DLD1 (cell line): ENCODE data around the gene RNF152.

Experiments
- in situ Hi-C: cut with HindIII; loops from 2 replicates; pipeline ENCODE4 v1.10.0; 2017; ENCODE audit warnings: low sequenced_read_pairs

Gene RNF152, protein sequence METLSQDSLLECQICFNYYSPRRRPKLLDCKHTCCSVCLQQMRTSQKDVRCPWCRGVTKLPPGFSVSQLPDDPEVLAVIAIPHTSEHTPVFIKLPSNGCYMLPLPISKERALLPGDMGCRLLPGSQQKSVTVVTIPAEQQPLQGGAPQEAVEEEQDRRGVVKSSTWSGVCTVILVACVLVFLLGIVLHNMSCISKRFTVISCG

DNA sequence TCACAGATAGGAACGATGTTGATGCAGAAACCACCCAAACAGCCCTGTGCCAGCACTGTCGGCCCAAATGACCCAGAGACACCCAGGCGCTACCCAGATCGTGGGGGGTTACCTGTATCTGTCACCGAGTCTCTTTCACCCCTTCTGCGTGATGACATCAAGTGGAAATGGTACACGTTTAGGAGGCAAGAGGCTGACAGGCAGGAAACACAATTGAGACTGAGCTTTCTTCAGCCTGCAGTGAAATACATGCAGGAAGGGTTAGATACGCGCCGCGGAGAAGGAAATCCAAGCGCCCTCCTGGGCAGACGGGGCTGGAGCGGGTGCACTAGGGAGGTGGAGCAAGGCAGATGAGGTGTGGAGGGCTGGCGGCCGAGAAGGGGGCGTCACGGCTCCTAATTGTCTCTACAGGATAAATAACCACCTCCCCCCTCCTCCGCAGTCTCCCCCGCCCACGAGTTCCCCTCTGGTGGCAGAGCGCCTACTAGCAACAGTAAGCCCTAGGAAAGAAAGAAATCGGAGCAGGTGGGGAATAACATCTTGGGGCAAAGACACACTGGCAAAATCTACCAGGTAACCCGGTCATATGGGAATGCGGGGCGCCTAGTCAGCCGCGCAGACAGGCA is at the start of gene RNF152:
Gene RNF152, minus strand, starts transcription at position 325 of the 626 bp plus-strand sequence. CDS start 76,544 bp downstream, outside the sequence.
- in situ Hi-C loops: no loop called here

DNA sequence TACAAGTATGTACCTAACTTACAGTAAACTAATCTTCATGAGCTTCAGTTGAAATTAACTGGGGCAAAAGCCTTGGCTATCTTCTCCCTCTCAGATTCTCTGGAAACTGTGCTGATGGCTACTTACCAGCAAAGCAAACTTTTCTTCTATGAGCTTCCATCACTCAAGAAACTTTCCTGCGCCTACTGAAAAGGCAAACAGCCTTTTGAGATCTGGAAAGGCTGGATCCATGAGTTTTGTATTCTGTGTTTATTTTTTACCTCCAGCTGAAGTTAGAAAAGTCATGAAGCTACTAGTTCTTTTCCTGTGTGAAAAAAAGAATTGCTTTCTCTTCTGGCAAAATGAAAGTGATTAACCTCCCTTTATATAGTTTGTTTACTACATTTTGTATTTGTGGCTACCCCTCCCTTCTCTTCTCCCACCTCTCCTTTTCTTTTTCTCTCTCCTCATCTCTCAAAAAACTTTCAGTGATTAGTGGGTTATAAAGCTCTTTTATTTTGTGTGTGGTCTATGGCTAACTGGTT is 49.2 kb upstream of the RNF152 start:
- in situ Hi-C loops: no loop called here

DNA sequence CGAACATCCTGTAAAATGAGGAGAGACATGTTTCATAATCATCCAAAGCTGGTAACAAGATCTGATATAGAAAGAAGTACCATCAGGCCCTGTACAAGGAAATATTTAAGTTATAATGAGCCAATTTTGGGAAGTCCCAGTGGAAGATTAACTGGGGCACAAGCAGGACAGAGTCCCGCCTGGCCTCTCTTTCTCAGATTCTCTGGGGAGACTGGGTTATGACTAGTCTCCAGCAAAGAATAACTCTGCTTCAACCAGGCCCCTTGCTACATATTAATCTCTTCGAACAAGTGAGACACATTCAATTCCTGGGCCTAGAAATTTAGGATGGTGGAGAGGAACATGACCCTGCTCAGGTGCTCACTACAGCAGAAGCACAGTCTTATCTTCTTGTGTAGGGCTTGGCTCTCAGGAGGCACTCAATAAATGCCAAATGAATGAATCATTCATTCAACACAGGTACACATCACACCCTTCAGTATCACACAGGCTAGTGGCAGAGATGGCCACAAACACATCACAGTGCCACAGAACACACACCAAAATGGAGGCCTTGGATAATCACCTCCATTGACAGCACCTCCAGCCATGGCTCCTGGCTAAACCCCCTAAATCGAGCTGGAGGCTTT is 46.4 kb upstream of the RNF152 start:
- in situ Hi-C loops: no loop called here

DNA sequence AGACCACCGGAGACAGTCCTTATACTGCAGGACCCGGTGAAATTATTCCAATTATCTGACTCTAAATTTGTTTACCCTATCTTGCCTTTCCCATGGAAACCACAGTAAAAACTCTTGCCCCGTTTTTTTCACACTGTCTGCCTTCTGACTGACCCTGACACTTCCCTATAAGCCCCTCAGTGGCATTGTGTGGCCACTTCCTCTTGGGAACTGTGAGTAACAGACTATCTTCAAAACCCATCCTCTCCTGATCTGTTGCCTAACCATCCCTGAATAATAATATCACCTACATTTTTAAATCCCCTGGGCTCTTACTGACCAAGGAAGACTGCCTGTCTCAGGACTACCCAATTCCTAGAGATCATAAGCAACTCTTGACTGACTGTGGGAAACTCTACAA is 42.6 kb upstream of the RNF152 start:
- in situ Hi-C loops: no loop called here

DNA sequence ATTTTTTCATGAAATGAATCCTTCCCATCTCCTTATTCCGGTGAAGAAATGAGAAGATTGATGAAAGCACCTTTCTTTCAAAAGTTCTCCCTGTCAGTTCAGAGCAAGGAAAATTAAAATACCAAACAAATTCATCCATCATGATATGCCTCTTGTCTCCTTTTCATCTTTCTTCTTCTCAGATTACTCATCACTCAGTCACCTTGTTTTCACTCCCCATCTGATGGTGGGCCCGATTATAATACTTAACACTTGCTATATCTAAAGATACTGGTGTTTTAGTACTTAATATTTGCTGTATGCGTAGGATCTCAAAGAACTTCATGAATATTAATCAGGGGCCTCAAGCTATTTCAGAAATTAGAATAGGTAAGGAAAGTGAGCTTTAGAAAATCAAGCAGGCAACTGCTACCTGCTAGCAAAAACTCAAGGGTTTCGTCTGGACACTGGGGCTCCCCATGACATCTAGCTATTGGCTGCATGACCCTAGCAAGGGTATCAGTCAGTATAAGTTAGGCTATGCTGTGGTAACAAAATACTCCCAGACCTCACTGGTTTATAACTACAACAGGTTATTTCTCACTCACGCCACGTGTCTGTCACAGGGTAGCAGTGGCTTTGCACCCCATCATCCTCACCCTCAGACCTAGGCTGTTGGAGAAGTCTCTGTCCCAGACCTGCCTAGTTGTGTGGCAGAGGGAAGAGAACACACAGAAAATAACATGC is 39.0 kb upstream of the RNF152 start:
- in situ Hi-C loops: no loop called here

DNA sequence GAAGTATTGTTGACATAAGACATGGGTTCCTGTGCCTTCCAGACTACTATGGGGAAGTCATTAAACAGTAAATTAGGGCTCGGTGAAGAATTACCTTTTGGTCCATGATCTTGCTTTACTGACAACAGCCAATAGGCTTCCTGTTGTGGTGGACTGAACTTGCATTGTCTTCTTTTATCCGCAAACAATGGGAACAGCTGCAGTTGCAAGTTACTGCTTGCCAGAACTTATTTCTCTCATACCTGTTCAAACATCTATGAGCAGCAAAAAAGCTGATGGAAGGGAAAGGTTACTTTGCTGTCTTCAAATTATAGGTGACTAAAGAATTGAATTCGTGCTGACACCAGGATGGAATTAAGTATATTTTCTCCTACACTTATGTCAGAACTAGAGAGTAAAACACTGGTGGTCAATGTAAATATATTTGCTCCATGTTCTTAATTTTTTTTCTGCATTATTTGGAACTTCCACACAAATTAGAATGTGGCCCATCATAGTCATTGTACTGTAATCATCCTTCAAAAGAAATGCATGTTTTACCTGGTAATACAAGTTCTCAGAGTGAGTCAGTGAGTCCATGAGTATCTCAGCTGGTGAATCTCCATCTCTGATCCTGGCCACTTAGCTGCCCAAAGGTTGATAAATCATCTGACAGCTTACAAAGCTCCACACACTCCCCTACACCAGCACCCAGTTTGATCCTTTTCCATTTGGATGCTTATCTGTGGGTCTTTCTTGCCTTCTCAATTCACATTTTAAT is 37.3 kb upstream of the RNF152 start:
- in situ Hi-C loops: no loop called here

DNA sequence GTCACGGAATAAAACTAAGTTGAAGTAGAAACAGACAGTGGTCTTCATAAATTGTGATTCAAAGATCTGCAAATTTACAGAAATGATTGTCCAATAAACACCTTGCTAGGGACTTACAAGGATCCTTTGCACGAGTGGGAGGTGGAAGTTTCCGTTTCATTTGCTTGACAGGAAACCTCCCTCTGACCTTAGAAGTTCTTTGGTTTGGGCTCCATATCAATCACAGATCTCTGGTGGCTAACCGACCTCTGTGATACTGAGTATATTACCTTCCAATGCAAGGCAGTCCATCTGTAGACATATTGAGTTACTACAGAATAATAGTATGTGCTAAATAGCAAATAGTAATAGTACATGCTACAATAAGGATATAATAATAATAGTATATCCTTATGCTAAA is 33.7 kb upstream of the RNF152 start:
- in situ Hi-C loops: no loop called here

DNA sequence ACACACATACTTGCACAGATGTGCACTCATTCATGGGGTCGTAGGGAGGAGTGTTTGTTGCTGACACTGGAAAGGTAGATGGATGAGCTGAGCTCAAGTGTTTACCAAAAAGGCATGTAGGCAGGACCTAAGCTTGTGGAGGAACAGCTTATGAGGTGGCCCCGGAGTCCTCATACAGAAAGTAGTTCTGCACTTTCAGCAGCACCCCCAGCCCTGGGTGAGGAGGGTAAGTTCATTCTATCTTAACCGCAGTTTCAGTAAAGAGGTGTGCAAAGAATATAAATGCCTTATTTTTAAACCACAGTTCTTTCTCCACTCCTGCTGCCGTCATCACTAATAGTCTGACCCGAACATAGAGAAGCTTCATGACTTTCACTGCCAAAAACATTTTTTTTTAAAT is 31.7 kb upstream of the RNF152 start:
- in situ Hi-C loops: no loop called here

DNA sequence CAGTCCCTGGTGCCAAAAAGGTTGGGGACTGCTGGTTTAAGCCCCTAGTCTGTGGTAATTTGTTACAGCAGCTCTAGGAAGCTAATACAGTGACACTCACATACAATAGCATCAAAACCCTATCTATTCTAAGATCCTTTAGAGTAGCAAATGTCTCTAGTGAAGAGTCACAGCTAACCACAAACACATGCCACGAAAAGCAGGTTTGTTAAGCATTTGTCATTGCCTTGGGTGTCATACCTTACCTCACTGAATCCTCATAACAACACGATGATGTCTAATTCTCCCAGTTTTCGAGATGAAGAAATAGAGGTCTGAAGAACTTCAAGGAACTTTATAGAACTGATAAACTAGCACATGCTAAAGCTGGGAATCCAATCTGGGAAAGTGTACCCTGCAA is 29.6 kb upstream of the RNF152 start:
- in situ Hi-C loops: no loop called here

DNA sequence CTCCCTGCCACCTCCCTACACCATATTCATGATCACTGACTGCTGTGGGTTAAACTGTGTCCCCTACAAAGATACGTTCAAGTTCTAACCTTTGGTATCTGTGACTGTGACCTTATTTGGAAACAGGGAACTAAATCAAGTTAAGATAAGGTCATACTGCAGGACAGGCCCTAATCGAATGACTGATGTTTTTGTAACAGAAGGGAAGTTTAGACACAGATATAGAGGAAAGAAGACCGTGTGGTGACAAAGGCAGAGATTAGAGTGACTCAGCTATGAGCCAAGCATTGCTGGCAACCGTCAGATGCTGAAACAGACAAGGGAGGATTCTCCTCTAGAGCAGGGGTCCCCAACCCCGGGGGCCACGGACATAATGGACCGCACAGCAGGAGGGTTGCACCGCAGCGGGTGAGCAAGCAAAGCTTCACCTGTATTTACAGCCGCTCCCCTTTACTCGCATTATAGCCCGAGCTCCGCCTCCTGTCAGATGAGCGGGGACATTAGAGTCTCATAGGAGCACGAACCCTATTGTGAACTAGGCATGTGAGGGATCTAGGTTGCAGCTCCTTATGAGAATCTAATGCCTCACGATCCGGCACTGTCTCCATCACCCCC is 28.9 kb upstream of the RNF152 start:
- in situ Hi-C loops: no loop called here

DNA sequence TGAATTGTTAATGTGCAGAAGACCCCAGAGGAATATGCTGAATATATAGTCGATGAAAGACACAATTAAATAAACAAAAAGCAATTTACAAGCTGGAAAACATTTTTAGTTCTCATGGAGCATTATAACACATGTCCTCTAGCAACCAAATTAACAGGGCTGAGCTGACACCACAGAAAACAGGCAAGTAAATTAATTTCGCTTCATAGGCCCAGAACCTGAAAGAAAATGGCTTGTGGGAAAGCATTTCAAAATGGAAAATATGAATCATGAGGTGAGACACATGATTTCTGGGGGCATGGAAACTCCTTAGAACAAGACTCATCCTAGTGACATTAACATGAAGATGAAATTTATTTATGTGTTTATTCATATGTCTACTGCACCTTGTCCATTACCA is 25.0 kb upstream of the RNF152 start:
- in situ Hi-C loops: no loop called here

DNA sequence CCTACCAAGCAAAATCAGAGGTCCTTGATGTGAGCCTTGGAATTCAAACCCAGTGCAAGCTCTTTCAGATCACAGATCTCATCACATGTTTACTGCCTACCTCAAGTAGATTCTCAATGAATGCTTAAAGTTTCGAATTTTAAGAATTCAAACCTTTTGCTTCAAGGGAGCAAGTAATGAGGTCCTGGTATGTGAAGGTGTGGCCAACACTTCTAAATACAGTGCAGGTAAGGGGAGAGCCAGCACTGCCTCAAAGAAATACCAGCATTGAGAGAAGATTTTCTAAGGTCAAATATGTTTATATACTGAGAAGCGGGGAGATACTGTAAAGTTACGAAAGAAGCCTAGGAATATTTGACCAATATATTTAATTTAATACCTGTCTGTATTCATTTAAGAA is 19.7 kb upstream of the RNF152 start:
- in situ Hi-C loops: no loop called here

DNA sequence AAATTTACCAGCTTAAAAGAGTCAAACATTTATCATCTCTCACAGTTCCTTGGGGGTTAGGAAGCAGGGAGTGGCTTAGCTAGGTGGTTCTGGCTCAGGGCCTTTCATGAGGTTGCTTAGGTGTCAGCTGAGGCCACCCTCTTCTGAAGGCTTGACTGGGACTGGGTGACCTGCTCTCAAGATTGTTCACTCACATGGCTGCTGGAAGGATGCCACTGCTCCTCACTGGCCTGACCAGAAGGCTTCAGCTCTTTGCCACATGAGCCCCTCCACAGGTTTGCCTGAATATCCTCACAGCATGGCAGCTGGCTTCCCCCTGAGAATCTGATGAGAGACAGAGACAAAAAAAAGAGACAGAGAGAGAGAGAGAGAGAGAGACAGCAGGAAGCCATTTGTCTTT is 17.3 kb upstream of the RNF152 start:
- in situ Hi-C loops: no loop called here

DNA sequence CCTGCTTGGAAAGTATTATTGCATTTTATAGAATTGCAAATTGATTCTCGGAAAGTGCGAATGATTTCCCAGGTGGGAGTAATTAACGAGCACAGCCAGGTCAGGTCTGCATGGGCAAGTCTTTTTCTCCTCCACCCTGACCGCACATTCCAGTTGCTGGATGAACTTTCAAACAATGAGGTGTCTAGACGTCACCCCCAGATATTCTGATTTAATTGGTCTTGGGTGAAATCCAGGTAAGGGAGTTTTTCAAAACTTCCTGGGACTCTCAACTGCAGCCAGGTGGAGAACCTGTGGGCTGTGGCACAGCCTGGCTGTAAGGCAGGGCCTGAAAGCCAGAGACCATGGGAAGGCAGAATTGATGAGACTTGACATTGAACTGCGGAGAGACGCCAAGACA is 15.9 kb upstream of the RNF152 start:
- in situ Hi-C loops: no loop called here

DNA sequence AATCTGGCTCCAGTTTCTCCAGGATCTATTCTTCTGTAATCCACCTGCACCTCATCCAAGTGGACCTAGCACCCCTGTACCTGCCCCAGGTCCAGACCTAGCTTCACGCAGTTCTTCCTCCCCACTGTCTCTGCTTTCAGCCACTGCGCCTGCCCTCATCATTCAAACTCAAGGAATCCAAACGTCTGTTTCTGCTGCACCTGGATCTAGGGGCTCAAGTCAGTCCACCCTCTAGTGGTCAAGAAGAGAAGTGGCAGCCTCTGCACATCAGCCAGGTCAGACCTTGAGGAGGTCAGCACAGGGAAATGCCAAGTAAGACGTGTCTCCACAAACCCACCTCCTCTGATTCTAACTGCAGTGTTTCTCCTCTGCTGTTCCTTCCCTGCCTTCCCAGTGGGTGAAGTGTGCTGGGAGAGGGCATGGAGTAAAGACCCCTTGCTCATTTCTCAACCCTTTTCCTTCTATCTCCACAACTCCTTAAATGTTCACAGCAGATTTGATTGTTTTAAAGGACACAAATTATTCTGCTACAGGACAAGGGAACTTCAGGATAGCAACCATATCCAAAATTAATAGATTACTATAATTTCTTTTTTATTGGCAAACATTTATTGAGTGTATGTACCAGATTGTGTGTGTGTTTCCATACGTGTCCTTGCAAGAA is 8.6 kb upstream of the RNF152 start:
- in situ Hi-C loops: no loop called here

DNA sequence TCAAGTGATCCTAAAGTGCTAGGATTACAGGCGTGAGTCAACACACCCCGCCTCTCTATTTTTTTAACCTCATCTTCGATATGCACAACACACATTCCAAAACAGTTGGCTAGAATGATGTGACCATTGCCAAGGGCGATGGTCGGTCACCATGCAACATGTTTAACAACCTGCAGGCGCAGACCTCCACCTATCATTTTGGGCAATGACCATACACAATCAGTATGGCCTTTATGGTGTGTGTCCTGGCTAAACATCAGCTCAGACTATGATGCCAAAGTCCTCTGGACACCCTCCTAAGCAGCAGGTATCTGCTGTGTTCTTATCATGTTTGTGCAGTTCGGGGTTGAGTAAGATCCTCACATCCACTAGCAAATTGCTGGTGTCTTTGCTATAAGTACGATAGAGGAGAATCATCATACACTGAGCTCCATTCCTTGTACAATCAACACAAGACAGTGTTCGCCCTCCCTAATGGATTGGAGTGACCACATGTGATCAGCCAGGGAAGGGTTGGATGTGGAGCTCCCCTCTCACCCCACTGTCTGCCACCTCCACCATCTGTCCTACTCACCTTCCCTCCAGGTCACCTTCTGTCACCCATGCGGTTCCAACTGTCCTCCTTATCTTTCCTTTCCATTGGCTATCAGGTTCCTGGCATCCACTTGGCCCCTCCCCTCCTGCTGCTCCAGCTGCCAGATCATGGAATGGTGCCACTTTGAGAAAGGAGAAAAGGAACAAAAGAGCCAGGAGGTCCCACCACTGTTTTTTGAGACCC is 7.9 kb upstream of the RNF152 start:
- in situ Hi-C loops: no loop called here

DNA sequence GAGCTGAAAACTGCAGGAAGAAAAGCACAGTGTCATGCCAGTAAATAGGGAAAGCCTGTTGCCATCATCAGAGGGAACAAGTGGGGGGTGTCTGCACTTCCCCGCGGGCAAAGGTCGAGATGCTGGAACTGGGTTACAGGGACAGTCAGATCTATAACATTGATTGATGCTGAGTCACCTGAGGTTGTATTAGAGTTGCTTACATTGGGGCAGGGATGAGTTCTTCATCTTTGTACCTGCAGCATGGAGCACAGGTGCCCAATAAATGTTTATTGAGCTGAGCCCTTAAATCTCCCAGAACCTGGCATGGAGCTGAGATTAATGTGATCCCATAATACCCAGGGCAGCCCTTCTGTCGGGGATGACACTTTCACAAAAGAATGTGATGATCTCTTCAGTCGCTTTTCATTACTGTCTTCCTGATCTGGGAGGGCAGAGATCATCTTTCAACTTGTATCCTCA is 5.9 kb upstream of the RNF152 start:
- in situ Hi-C loops: no loop called here

DNA sequence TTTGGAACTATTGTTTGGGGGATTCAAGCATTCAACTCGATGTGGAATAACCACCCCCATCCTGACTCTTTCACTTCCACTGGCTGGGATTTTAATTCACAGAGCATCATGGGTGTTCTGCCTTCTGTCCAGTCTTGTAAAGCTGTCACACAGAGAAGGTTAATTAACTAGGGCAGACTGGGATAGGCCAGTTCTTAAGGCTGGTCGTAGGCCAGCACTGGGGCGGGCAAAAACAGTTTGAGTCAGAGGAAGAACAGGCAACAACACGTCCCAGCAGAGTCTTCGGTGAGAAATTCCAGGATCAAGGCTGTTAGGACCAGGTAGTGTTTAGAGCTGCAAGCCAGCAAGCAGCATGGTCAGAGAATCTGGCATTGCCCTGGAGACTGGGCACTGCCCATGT is 4.0 kb upstream of the RNF152 start:
- in situ Hi-C loops: no loop called here

DNA sequence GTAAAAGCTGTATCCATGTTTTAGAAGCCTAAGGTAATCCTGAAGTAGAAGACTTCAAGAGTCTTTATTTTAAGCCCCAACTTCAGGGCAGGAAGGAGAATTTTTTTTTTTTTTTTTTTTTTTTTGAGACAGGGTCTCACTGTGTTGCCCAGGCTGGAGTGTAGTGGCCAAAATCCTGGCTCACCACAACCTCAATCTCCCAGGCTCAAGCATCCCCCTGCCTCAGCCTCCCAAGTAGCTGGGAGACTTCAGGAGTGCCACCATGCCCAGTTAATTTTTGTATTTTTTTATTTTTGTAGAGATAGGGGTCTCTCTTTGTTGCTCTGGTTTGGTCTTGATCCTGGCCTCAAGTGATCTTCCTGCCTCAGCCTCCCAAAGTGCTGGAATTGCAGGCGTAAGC is 3.3 kb upstream of the RNF152 start:
- in situ Hi-C loops: no loop called here
